H1 (cell line): ENCODE measurements around the gene DNTTIP2.

Source experiments
- GABPA ChIP-seq: IDR thresholded peaks from 2 replicates; pipeline ENCODE4 v1.6.1; 2011; ENCODE audit warnings: mild to moderate bottlenecking, low read length, moderate library complexity, borderline replicate concordance; ENCODE audit not compliant: insufficient read depth
- POLR2A ChIP-seq, 2 experiments: IDR thresholded peaks; 1 replicate in 1 of 2; 2 replicates in 1 of 2; pipeline ENCODE4 v1.6.1; 2011; ENCODE audit warnings: low read depth in 2 of 2, low read length in 2 of 2, mild to moderate bottlenecking in 2 of 2; ENCODE audit errors: control extremely low read depth in 1 of 2
- RAD21 ChIP-seq, 2 experiments: IDR thresholded peaks in 1 of 2; conservative IDR thresholded peaks in 1 of 2; 2 replicates each; pipeline ENCODE4 v1.6.1; 2011; ENCODE audit warnings: low read depth in 2 of 2, low read length in 2 of 2, improper control_type of control experiment in 1 of 2, inconsistent platforms in 1 of 2, mild to moderate bottlenecking in 1 of 2, moderate library complexity in 1 of 2
- TF ChIP-seq, protein P1 (sequence below), 3 experiments: IDR thresholded peaks; 1 replicate in 2 of 3; 2 replicates in 1 of 3; pipeline versions ENCODE4 v1.5.1 to v1.6.1; 2011; ENCODE audit warnings: low read length in 3 of 3, mild to moderate bottlenecking in 3 of 3, inconsistent platforms in 2 of 3, low read depth in 1 of 3, moderate library complexity in 1 of 3; ENCODE audit not compliant: insufficient read depth in 1 of 3; ENCODE audit errors: control extremely low read depth in 1 of 3

DNA sequence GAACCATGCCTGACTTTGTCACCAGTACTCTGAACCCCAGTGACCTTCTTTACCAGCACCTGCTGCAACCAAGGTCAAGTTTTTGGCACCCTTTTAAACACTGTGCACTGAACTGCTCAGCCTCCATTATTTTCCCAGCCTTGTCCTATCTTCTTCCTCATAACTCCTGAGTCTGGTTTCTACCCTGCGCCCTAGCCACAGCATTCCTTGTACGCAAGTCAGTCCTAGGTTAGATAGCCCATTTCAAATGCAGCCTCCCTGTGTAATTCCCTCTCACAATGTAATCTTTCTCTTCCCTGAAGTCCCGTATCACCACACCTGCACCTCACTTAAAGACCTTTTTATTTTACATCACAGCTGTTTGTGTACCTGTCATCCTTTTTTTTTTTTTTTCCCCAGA lies 37.2 kb downstream of the DNTTIP2 start:
- TF ChIP-seq POLR2A (IDR thresholded peaks at IDR 0.05; ENCODE audit: control extremely low read depth in 1 of 2, low read depth in 2 of 2, low read length in 2 of 2) (no peak), RAD21 (IDR thresholded peaks at IDR 0.05 in 1 of 2, conservative IDR thresholded peaks at IDR 0.05 in 1 of 2; ENCODE audit: low read depth in 2 of 2, low read length in 2 of 2) (no peak), GABPA (no peak)
- TF ChIP-seq, protein P1, sequence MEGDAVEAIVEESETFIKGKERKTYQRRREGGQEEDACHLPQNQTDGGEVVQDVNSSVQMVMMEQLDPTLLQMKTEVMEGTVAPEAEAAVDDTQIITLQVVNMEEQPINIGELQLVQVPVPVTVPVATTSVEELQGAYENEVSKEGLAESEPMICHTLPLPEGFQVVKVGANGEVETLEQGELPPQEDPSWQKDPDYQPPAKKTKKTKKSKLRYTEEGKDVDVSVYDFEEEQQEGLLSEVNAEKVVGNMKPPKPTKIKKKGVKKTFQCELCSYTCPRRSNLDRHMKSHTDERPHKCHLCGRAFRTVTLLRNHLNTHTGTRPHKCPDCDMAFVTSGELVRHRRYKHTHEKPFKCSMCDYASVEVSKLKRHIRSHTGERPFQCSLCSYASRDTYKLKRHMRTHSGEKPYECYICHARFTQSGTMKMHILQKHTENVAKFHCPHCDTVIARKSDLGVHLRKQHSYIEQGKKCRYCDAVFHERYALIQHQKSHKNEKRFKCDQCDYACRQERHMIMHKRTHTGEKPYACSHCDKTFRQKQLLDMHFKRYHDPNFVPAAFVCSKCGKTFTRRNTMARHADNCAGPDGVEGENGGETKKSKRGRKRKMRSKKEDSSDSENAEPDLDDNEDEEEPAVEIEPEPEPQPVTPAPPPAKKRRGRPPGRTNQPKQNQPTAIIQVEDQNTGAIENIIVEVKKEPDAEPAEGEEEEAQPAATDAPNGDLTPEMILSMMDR (IDR thresholded peaks at IDR 0.05; ENCODE audit: control extremely low read depth in 1 of 3, insufficient read depth in 1 of 3, low read depth in 1 of 3, low read length in 3 of 3), result no peak
